ENCODE measurements around the gene JMJD6.
"Not testable (repeated sequence)": the region's sequence is repeated elsewhere in the genome, so short reads cannot be mapped to it uniquely, and the experiment has no call there.

The JMJD6 gene

DNA sequence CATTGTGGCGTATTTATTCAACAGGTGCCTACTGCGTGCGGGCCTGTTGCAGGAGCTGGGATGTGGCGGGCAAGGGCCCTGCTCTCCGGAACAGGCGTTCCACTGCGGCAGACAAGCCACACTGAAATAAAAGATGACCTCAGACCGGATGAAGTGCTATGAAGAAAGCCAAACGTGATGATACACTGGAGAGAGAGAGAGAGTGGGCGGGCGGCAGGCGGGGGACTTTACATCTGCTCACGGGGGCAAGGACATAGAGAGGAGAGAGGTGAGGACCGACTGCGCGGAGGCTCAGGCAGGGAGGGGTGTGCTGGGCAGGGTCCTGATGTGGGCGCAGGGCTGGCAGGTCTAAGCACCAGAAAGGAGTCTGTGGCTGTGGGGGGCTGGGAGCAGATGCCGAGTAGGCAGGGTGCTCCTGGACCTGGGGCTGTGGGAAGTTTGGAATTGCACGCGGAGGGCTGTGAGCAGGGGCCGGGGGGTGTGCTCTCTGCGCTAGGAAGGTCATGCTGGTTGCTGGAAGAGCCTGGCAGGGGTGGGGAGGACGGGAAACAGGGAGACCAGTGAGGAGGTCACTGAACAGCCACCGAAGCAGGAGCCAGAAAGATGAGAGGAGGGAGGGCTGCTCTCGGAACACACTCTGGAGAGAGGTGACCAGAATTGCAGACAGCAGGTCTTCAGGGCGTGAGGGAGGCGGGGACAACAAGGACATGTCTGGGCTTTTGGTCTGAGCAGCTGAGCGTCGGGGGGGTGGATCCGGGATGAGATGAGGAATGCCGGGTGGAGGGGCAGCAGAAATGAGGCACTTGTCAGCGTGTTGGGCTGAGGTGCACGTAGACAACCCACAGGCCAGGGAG lies 25.6 kb downstream of the JMJD6 start:
- H3K27me3 ChIP-seq (ENCODE audit: control insufficient read depth, insufficient read depth, low read length): no peaks in the 10 kb centered on the region
- no peak overlapping the region for H3K9ac ChIP-seq (ENCODE audit: low read depth, low read length)
- peaks cover 18% of the 10 kb centered on the region for H3K4me1 ChIP-seq (ENCODE audit: control insufficient read depth, insufficient read depth, low read length)
- no peak overlapping the region for H3K4me3 ChIP-seq (ENCODE audit: low read depth, low read length)
- no peaks in the 10 kb centered on the region for H3K9me3 ChIP-seq (ENCODE audit: control insufficient read depth, insufficient read depth, low read length)
- no peaks in the 10 kb centered on the region for H3K36me3 ChIP-seq (ENCODE audit: control insufficient read depth, insufficient read depth, low read length)

DNA sequence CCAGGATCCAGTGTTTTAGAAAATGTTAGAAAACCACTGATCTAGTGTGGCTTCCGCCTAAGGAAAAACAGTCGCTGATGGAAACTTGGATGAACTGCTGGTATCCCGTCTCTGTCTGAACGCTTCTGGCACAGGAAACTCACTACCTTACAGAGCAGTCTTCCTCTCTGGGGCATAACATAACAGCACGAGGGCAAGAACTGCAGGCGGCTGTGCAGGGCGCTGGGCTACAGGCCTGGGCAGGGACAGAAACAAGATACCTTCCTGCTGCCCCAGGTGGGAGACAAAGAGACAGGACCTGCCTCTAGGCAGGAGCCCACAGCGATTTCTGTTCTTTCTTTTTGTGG lies 26.2 kb downstream of the JMJD6 start:
- Histone ChIP-seq H3K9ac (ENCODE audit: low read depth, low read length) (no peak overlapping the region), H3K4me1 (ENCODE audit: control insufficient read depth, insufficient read depth, low read length) (peaks cover 18% of the 10 kb centered on the region), H3K36me3 (ENCODE audit: control insufficient read depth, insufficient read depth, low read length) (no peaks in the 10 kb centered on the region), H3K4me3 (ENCODE audit: low read depth, low read length) (no peak overlapping the region), H3K27me3 (ENCODE audit: control insufficient read depth, insufficient read depth, low read length) (no peaks in the 10 kb centered on the region), H3K9me3 (ENCODE audit: control insufficient read depth, insufficient read depth, low read length) (no peaks in the 10 kb centered on the region)

DNA sequence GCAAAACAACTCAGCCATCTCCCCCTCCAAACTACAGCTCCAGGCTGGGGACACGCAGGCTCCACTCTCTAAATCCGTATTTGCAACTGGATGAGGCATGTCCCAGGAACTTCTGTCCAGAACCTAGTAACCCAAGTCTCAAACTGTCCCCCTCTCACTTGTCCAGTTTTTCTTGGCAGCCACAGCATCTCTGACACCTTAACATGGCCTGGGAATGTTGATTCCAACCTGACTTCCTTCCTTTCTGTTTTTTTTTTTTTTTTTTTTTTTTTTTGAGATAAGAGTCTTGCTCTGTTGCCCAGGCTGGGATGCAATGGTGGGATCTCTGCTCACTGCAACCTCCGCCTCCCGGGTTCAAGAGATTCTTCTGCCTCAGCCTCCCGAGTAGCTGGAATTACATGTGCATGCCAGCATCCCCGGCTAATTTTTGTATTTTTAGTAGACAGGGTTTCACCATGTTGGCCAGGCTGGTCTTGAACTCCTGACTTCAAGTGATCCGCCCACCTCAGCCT lies 27.9 kb downstream of the JMJD6 start:
- H3K4me3 ChIP-seq (ENCODE audit: low read depth, low read length); H3K9me3 ChIP-seq (ENCODE audit: control insufficient read depth, insufficient read depth, low read length); H3K9ac ChIP-seq (ENCODE audit: low read depth, low read length); H3K36me3 ChIP-seq (ENCODE audit: control insufficient read depth, insufficient read depth, low read length); H3K27me3 ChIP-seq (ENCODE audit: control insufficient read depth, insufficient read depth, low read length): not testable (repeated sequence)
- H3K4me1 ChIP-seq (ENCODE audit: control insufficient read depth, insufficient read depth, low read length): peaks cover 18% of the 10 kb centered on the region

DNA sequence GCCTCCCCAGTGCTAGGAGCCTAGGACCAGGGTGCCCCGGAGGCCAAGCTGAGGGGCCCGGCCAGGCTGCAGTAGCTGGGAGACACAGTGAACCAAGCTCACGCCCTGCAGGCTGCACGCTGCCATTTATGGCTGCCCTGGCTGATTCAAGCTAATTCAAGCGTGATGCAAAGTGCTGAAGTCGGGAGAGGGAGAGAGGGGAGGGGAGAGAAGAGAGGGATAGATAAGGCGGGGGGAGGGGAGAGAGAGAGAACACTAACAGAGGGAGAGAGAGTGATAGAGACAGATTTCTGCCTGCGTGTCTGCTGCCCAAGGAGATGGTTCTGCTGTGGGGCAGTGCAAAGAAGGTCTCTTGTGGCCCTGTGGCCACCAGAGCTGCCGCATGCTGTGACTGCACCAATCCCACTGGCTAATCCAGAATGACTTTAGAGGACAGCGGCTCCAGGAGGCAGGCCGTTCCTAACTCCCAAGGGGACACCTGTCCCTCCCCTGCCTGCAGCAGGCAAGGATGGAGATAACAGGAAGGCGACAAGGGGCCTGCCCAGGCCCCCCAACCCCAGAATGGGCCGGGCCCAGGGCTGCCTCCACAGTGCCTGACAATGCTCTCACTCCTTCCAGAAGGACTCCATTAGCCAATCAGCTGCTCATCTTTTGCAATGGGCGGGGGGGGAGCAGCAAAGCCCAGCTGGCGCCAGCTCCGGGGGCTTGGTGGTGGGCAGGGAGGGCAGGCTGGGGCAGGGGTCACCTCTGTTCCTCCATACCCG lies 28.5 kb downstream of the JMJD6 start:
- no peak overlapping the region for H3K9ac ChIP-seq (ENCODE audit: low read depth, low read length)
- no peak overlapping the region for H3K4me3 ChIP-seq (ENCODE audit: low read depth, low read length)
- no peaks in the 10 kb centered on the region for H3K36me3 ChIP-seq (ENCODE audit: control insufficient read depth, insufficient read depth, low read length)
- H3K9me3 ChIP-seq (ENCODE audit: control insufficient read depth, insufficient read depth, low read length): no peaks in the 10 kb centered on the region
- H3K4me1 ChIP-seq (ENCODE audit: control insufficient read depth, insufficient read depth, low read length): peaks cover 18% of the 10 kb centered on the region
- no peaks in the 10 kb centered on the region for H3K27me3 ChIP-seq (ENCODE audit: control insufficient read depth, insufficient read depth, low read length)

DNA sequence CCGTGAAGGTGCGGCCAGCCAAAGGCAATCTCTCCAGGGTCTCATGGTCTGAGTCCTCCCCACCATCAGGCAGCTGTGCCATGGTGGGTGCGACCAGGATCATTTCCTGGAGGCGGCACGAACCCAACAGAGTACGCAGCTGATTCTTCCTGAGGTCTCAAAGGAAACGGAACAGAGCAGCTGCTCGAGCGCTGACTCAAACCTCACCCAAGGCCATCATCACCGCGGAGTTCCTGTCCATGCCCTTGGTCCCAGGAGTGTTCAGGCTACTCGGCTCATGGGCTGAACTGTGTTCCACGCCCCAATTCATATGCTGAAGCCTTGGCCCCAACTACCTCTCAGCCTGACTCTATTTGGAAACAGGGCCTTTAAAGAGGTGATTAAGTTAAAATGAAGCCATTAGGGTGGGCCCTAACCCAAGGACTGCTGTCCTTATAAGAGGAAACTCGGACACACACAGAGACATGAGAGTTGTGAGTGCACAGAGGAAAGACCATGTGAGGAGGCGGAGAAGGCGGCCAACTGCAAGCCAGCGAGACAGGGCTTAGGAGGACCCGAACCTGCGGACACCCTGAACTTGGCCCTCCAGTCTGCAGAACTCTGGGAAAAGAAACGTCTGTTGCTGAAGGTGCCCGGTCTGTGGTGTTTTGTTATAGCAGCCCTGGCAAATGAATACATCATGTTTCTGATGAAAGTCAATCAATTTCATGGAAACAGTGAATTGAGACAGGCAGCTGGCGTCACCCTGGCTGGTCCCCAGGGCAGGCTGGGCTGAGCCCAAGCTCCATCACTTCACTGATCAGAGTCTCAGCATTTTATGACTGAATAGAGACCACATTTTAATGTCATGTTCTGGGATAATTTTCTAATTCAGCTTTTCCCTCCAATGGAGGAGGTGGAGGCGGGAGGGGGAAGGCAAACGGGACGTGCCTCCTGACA lies 29.4 kb downstream of the JMJD6 start:
- no peak overlapping the region for H3K9ac ChIP-seq (ENCODE audit: low read depth, low read length)
- no peaks in the 10 kb centered on the region for H3K9me3 ChIP-seq (ENCODE audit: control insufficient read depth, insufficient read depth, low read length)
- no peaks in the 10 kb centered on the region for H3K36me3 ChIP-seq (ENCODE audit: control insufficient read depth, insufficient read depth, low read length)
- H3K27me3 ChIP-seq (ENCODE audit: control insufficient read depth, insufficient read depth, low read length): no peaks in the 10 kb centered on the region
- H3K4me3 ChIP-seq (ENCODE audit: low read depth, low read length): no peak overlapping the region
- H3K4me1 ChIP-seq (ENCODE audit: control insufficient read depth, insufficient read depth, low read length): peaks cover 18% of the 10 kb centered on the region

DNA sequence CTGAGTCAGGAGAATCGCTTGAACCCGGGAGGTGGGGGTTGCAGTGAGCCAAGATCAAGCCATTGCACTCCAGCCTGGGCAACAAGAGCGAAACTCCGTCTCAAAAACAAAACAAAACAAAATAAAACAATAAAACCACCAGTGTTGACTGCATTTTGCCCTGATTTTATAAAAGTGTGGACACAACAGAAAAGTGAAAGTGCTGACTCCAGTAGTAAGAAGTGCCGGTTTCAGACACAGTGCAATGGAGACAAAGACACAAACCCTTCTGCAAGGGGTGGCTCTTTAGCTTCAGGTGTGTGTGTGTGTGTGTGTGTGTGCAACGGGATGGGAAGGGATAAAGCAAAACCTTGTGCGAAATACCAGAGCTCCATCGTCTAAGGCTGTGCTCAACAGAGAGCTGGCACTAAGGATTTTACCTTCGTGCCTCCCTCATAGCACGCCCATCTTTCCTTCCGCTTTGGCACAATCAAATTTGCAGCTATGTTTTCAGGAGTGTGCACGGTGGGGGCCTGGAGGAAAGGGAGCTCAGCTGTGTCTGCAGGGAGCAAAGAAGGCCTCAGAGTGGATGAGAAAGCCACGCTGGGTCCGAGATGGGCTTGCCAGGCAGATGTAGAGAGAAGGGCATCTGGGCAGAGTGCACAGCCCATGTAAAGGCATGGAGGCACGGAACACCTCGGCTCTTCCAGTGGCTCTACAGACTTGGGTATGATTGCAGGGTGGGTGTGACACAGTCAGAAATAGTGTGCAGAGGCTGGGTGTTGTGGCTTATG lies 31.2 kb downstream of the JMJD6 start:
- Histone ChIP-seq H3K36me3 (ENCODE audit: control insufficient read depth, insufficient read depth, low read length) (no peaks in the 10 kb centered on the region), H3K4me3 (ENCODE audit: low read depth, low read length) (no peak overlapping the region), H3K4me1 (ENCODE audit: control insufficient read depth, insufficient read depth, low read length) (peaks cover 8% of the 10 kb centered on the region), H3K9me3 (ENCODE audit: control insufficient read depth, insufficient read depth, low read length) (no peaks in the 10 kb centered on the region), H3K9ac (ENCODE audit: low read depth, low read length) (no peak overlapping the region), H3K27me3 (ENCODE audit: control insufficient read depth, insufficient read depth, low read length) (no peaks in the 10 kb centered on the region)

DNA sequence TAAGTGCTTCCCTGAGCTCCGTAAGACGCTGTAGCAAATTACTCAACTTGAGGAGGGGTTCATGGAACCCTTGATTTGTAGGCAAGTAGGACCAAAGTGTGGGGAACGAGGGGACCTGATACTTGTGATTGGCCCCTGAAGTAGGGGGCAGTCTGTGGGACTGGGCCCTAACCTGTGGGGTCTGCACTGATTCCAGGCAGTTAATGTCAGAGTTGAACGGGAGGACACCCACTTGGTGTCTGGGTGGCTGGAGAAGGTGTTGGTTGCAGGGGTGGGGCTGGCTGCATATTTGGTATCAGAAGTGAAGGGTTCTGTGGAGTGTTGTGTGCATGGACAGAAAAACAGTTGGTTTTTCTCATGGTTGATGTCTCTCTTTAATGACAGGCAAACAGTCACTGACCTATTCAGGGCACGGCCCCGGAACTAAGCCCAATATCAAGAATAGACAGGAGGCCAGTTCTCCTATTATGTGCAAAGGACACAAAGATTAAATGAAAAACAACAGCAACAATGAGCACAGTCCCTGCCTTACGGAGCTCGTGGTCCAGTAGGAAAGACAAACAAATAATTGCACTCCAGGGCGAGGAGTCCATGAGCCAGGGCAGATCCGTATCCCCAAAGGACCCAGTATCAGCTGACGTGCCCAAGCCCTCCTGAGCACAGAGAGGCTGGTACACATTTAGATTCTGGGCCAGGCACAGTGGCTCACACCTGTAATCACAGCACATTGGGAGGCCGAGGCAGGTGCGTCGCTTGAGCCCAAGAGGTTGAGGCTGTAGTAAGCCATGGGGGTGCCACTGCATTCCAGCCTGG lies 34.8 kb downstream of the JMJD6 start:
- Histone ChIP-seq H3K9ac (ENCODE audit: low read depth, low read length) (no peak overlapping the region), H3K4me3 (ENCODE audit: low read depth, low read length) (no peak overlapping the region), H3K36me3 (ENCODE audit: control insufficient read depth, insufficient read depth, low read length) (no peaks in the 10 kb centered on the region), H3K9me3 (ENCODE audit: control insufficient read depth, insufficient read depth, low read length) (no peaks in the 10 kb centered on the region), H3K27me3 (ENCODE audit: control insufficient read depth, insufficient read depth, low read length) (no peaks in the 10 kb centered on the region), H3K4me1 (ENCODE audit: control insufficient read depth, insufficient read depth, low read length) (no peaks in the 10 kb centered on the region)

DNA sequence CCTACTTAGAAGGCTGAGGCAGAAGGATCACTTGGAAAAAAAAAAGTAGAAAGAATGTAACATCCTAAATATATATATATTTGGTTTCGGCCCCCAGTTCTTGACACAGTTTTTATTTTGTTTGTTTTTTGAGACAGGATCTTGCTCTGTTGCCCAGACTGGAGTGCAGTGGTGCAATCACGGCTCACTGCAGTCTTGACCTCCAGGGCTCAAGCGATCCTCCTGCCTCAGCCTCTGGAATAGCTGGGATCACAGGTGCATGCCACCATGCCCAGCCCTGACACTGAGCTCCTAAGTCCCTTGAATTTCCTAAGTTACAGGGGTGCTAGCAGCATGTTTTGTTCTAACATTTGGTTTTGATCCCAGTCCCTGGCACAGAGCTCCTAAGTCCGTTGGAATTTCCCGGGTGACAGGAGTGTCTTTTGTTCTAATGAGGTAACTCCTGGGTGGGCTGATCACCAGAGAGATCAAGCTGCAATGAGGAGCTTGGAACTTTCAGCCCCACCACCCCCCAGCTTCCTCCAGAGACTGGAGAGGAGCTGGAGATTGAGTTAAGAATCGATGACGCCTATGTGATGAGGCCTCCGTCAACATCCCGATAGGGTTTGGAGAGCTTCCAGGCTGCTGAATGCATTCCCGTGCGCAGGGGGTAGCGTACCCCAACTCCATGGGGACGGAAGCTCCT lies 35.7 kb downstream of the JMJD6 start:
- no peaks in the 10 kb centered on the region for H3K36me3 ChIP-seq (ENCODE audit: control insufficient read depth, insufficient read depth, low read length)
- no peaks in the 10 kb centered on the region for H3K27me3 ChIP-seq (ENCODE audit: control insufficient read depth, insufficient read depth, low read length)
- H3K9me3 ChIP-seq (ENCODE audit: control insufficient read depth, insufficient read depth, low read length): no peaks in the 10 kb centered on the region
- H3K9ac ChIP-seq (ENCODE audit: low read depth, low read length): no peak overlapping the region
- H3K4me3 ChIP-seq (ENCODE audit: low read depth, low read length): no peak overlapping the region
- H3K4me1 ChIP-seq (ENCODE audit: control insufficient read depth, insufficient read depth, low read length): no peaks in the 10 kb centered on the region

DNA sequence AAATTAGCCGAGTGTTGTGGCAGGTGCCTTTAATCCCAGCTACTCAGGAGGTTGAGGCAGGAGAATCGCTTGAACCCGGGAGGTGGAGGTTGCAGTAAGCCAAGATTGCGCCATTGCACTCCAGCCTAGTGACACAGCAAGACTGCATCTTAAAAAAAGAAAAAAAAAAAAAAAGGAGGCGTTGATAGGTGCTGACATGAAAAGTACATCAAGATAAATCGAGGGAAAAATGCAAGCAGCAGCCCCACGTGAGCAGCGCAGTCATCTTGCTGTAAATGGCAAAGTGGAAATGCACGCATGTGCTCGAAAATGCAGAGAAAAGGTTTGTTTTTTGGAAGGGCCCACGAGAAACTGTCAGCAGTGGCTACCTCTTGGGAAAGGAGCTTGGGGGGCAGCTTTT lies 36.5 kb downstream of the JMJD6 start:
- Histone ChIP-seq H3K4me1 (ENCODE audit: control insufficient read depth, insufficient read depth, low read length) (no peaks in the 10 kb centered on the region), H3K4me3 (ENCODE audit: low read depth, low read length) (no peak overlapping the region), H3K9ac (ENCODE audit: low read depth, low read length) (no peak overlapping the region), H3K36me3 (ENCODE audit: control insufficient read depth, insufficient read depth, low read length) (no peaks in the 10 kb centered on the region), H3K9me3 (ENCODE audit: control insufficient read depth, insufficient read depth, low read length) (no peaks in the 10 kb centered on the region), H3K27me3 (ENCODE audit: control insufficient read depth, insufficient read depth, low read length) (no peaks in the 10 kb centered on the region)

DNA sequence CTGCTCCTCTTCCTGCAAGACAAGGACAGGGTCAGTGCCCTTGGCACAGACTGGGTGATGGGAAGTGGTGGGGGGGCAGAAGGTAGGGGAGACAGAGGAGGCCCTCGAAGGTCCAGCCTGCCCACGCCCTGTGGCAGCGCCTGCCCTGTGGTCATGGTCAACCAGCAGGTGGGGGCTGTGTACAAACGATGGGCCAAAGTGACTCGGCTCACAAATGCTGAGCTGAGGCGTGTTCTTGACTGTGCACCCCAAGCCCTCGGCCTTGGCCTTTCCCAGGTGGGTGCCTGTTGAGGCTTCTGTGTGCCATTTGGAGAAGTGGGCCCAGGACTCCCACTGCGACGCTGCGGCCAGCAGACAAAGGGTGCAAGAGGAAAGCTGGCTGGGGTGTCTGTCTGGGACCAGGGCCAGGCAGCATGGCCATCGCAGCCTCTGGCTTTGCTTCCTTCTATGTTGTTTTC lies 38.2 kb downstream of the JMJD6 start:
- H3K9ac ChIP-seq (ENCODE audit: low read depth, low read length): no peak overlapping the region
- H3K4me3 ChIP-seq (ENCODE audit: low read depth, low read length): no peak overlapping the region
- H3K36me3 ChIP-seq (ENCODE audit: control insufficient read depth, insufficient read depth, low read length): no peaks in the 10 kb centered on the region
- H3K4me1 ChIP-seq (ENCODE audit: control insufficient read depth, insufficient read depth, low read length): no peaks in the 10 kb centered on the region
- H3K27me3 ChIP-seq (ENCODE audit: control insufficient read depth, insufficient read depth, low read length): no peaks in the 10 kb centered on the region
- no peaks in the 10 kb centered on the region for H3K9me3 ChIP-seq (ENCODE audit: control insufficient read depth, insufficient read depth, low read length)
